H9 (cell line): ENCODE results near the gene SLC38A3. TPM values are rescaled to one million over a fixed set of nuclear protein-coding genes. Genes with fewer than 3 reads are reported as not detected.

Source experiments
- DNase-seq: peaks from one replicate; pipeline ENCODE4 v3.0.0-alpha.2; 2017
- H2AFZ ChIP-seq: one replicate; pipeline ENCODE4 v1.6.1; 2013; ENCODE audit warnings: mild to moderate bottlenecking, low read length, control low read depth, moderate library complexity
- H2AK5ac ChIP-seq: 2 replicates; pipeline ENCODE4 v1.6.1; 2013; ENCODE audit warnings: low read length, control low read depth, mixed read lengths; ENCODE audit not compliant: insufficient read length
- H2BK120ac ChIP-seq: one replicate; pipeline ENCODE4 v1.6.1; 2013; ENCODE audit warnings: low read depth, mild to moderate bottlenecking, low read length, control low read depth, inconsistent platforms; ENCODE audit not compliant: poor library complexity, severe bottlenecking
- H2BK12ac ChIP-seq: 2 replicates; pipeline ENCODE4 v1.6.1; 2013; ENCODE audit warnings: low read length, control low read depth, mixed read lengths, low read depth; ENCODE audit not compliant: insufficient read length
- H2BK15ac ChIP-seq: 2 replicates; pipeline ENCODE4 v1.6.1; 2013; ENCODE audit warnings: low read depth, low read length, control low read depth
- H2BK20ac ChIP-seq: one replicate; pipeline ENCODE4 v1.6.1; 2013; ENCODE audit warnings: low read depth, mild to moderate bottlenecking, low read length, control low read depth, inconsistent platforms; ENCODE audit not compliant: poor library complexity, severe bottlenecking
- H2BK5ac ChIP-seq: 2 replicates; pipeline ENCODE4 v1.6.1; 2013; ENCODE audit warnings: low read length, control low read depth, mixed read lengths; ENCODE audit not compliant: insufficient read length
- H3K14ac ChIP-seq: 2 replicates; pipeline ENCODE4 v1.6.1; 2013; ENCODE audit warnings: low read length, control low read depth; ENCODE audit not compliant: insufficient read depth
- H3K18ac ChIP-seq: 2 replicates; pipeline ENCODE4 v1.6.1; 2013; ENCODE audit warnings: low read depth, mild to moderate bottlenecking, mixed read lengths, low read length, control low read depth; ENCODE audit not compliant: insufficient read length
- H3K23ac ChIP-seq: 2 replicates; pipeline ENCODE4 v1.6.1; 2013; ENCODE audit warnings: low read length, control low read depth, mixed read lengths, low read depth; ENCODE audit not compliant: insufficient read length
- H3K23me2 ChIP-seq: 2 replicates; pipeline ENCODE4 v1.6.1; 2013; ENCODE audit warnings: low read depth, mild to moderate bottlenecking, mixed read lengths, low read length, control low read depth; ENCODE audit not compliant: insufficient read length, poor library complexity, severe bottlenecking
- H3K27ac ChIP-seq: 2 replicates; pipeline ENCODE4 v1.5.1; 2013; ENCODE audit warnings: low read length, control low read depth, mixed read lengths, low read depth; ENCODE audit not compliant: insufficient read length
- H3K27me3 ChIP-seq: 2 replicates; pipeline ENCODE4 v1.6.1; 2013; ENCODE audit warnings: low read length, control low read depth, inconsistent platforms; ENCODE audit not compliant: insufficient read depth
- H3K4ac ChIP-seq: 2 replicates; pipeline ENCODE4 v1.6.1; 2013; ENCODE audit warnings: low read depth, mild to moderate bottlenecking, control low read depth, inconsistent platforms, low read length, moderate library complexity
- H3K4me1 ChIP-seq: 2 replicates; pipeline ENCODE4 v1.6.1; 2013; ENCODE audit warnings: low read length, control low read depth, inconsistent platforms; ENCODE audit not compliant: insufficient read depth
- H3K4me2 ChIP-seq: 2 replicates; pipeline ENCODE4 v1.6.1; 2013; ENCODE audit warnings: low read length, control low read depth, mixed read lengths; ENCODE audit not compliant: insufficient read length, insufficient read depth
- H3K56ac ChIP-seq: 2 replicates; pipeline ENCODE4 v1.6.1; 2013; ENCODE audit warnings: low read depth, mild to moderate bottlenecking, mixed read lengths, low read length, control low read depth; ENCODE audit not compliant: insufficient read length
- H3K79me1 ChIP-seq: 2 replicates; pipeline ENCODE4 v1.6.1; 2013; ENCODE audit warnings: low read depth, mild to moderate bottlenecking, moderate library complexity, low read length, control low read depth, inconsistent platforms; ENCODE audit not compliant: insufficient read depth, poor library complexity, severe bottlenecking
- H3K79me2 ChIP-seq: 2 replicates; pipeline ENCODE4 v1.6.1; 2013; ENCODE audit warnings: low read length, control low read depth, inconsistent platforms; ENCODE audit not compliant: insufficient read depth
- H3K9ac ChIP-seq: 2 replicates; pipeline ENCODE4 v1.6.1; 2013; ENCODE audit warnings: low read length, control low read depth, mixed read lengths; ENCODE audit not compliant: insufficient read length; ENCODE audit errors: extremely low read depth
- H3K9me3 ChIP-seq: one replicate; pipeline ENCODE4 v1.6.1; 2013; ENCODE audit warnings: low read depth, low read length, inconsistent platforms; ENCODE audit not compliant: control insufficient read depth
- H3T11ph ChIP-seq: one replicate; pipeline ENCODE4 v1.6.1; 2013; ENCODE audit warnings: mild to moderate bottlenecking, low read length, control low read depth, inconsistent platforms
- H4K20me1 ChIP-seq: one replicate; pipeline ENCODE4 v1.6.1; 2013; ENCODE audit not compliant: control insufficient read depth, insufficient read length, insufficient read depth
- H4K5ac ChIP-seq: 2 replicates; pipeline ENCODE4 v1.6.1; 2013; ENCODE audit warnings: low read depth, mild to moderate bottlenecking, mixed read lengths, low read length, control low read depth; ENCODE audit not compliant: insufficient read length
- H4K8ac ChIP-seq: replicated peaks from 2 replicates; pipeline ENCODE4 v1.6.1; 2013; ENCODE audit warnings: low read length, control low read depth, mixed read lengths, low read depth; ENCODE audit not compliant: insufficient read length
- H4K91ac ChIP-seq: 2 replicates; pipeline ENCODE4 v1.6.1; 2013; ENCODE audit warnings: low read depth, mild to moderate bottlenecking, moderate library complexity, mixed read lengths, low read length, control low read depth; ENCODE audit not compliant: insufficient read length
- H3K27ac Mint-ChIP-seq, 3 experiments: 2 replicates in 2 of 3; 3 replicates in 1 of 3; pipeline ENCODE4 v1.8.0; 2020 to 2021; ENCODE audit warnings: mixed read lengths in 3 of 3, mild to moderate bottlenecking in 1 of 3, moderate library complexity in 1 of 3
- H3K27me3 Mint-ChIP-seq: 2 replicates; pipeline ENCODE4 v1.8.0; 2021; ENCODE audit warnings: low read depth, mild to moderate bottlenecking, moderate library complexity, mixed read lengths
- H3K36me3 Mint-ChIP-seq, 3 experiments: 2 replicates in 2 of 3; 3 replicates in 1 of 3; pipeline ENCODE4 v1.8.0; 2020 to 2021; ENCODE audit warnings: low read depth in 3 of 3, mixed read lengths in 3 of 3; ENCODE audit not compliant: insufficient read depth in 1 of 3
- H3K4me1 Mint-ChIP-seq, 2 experiments: 2 replicates each; pipeline ENCODE4 v1.8.0; 2020; ENCODE audit warnings: mixed read lengths in 2 of 2
- H3K4me3 Mint-ChIP-seq, 2 experiments: 2 replicates in 1 of 2; 3 replicates in 1 of 2; pipeline ENCODE4 v1.8.0; 2020 to 2021; ENCODE audit warnings: mild to moderate bottlenecking in 2 of 2, mixed read lengths in 2 of 2, moderate library complexity in 1 of 2
- H3K9me3 Mint-ChIP-seq, 2 experiments: 2 replicates in 1 of 2; 3 replicates in 1 of 2; pipeline ENCODE4 v1.8.0; 2020; ENCODE audit warnings: mild to moderate bottlenecking in 2 of 2, mixed read lengths in 2 of 2, moderate library complexity in 1 of 2
- WGBS: extraction: QIAGEN DNeasy Blood & Tissue Kit; methylation state at CpG from one replicate; pipeline ENCODE4 v1.1.7; 2013; ENCODE audit warnings: missing lambda C conversion rate, low lambda C conversion rate, mixed read lengths; ENCODE audit not compliant: insufficient read length; ENCODE audit errors: extremely low coverage; 5-methylcytosine and 5-hydroxymethylcytosine counted together
- total RNA-seq: library from RNA; stranded (reverse); gene quantifications from 2 replicates; pipeline ENCODE4 v1.2.1, GENCODE V29; 2021
- TF ChIP-seq, protein P1 (sequence below): fragments of 200-600 bp; sonication (generic); conservative IDR thresholded peaks from 3 replicates; pipeline ENCODE4 v1.8.0; 2021; ENCODE audit warnings: antibody characterized with exemption, mild to moderate bottlenecking

Gene SLC38A3
- total RNA-seq, 1 experiment from 2014 or later: 1.4 TPM

DNA sequence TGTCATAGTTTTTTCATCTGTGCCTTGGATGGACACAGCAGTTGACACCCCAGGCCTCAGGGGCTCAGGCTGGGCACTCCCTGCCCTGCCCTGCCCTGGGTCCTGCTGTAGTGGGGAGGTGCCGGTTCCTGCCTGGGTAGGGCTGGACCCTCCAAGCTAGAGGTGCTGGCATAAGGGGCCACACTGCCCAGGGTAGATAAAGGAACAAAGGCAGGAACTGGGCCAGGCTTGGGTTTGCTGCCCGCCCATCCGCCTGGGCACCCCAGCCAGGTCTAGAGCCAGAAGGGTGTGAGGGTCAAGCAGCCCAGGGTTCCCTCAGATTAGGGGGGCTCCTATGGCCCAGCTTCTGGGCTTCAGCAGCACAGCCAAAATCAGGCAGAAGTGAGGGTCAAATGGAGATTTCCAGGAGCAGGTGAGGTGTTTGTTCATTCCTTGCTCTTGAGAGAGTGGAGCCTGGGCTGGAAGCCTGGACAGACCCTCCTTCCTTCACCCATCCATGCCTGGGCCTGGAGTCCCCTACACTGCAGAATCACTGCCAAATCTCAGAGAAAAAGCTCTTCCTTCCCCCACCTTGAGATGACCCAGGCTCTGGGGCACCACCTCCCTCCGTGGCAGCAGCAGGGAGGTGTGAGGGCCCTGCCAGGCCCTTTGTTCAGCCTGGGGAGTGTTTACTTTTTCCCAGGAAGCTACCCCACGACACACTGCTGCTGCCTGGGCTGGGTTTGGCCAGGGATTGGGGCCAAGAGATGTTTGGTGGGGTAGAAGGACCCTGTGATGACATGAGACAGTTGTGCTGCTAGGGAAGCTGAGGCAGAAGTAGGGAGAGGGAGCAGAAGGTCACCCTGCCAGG is 42.8 kb upstream of the SLC38A3 start:
- Histone ChIP-seq H2AK5ac (no peak overlapping the region), H4K20me1 (no peaks in the 10 kb centered on the region), H3K27me3 (no peaks in the 10 kb centered on the region), H3K14ac (no peak overlapping the region), H2BK5ac (no peak overlapping the region), H2AFZ (no peak overlapping the region), H2BK20ac (no peak overlapping the region), H3K9ac (no peak overlapping the region), H3K4me1 (peaks cover 7% of the 10 kb centered on the region; the same call in 1 of the 2 replicates), H4K91ac (no peak overlapping the region), H3K18ac (no peak overlapping the region), H3K23ac (no peak overlapping the region), H3K79me2 (no peaks in the 10 kb centered on the region), H2BK12ac (no peak overlapping the region), H3K56ac (no peak overlapping the region), H3K4ac (no peak overlapping the region), H3K4me2 (no peak overlapping the region), H3K23me2 (peaks cover 1% of the 10 kb centered on the region), H2BK15ac (no peak overlapping the region), H3K27ac (no peak overlapping the region), H2BK120ac (no peak overlapping the region), H3K9me3 (no peaks in the 10 kb centered on the region), H4K8ac (no peak overlapping the region), H3K79me1 (peaks cover 2% of the 10 kb centered on the region), H4K5ac (no peak overlapping the region), H3T11ph (no peak overlapping the region)
- DNase-seq: no peak
- TF ChIP-seq, protein P1, sequence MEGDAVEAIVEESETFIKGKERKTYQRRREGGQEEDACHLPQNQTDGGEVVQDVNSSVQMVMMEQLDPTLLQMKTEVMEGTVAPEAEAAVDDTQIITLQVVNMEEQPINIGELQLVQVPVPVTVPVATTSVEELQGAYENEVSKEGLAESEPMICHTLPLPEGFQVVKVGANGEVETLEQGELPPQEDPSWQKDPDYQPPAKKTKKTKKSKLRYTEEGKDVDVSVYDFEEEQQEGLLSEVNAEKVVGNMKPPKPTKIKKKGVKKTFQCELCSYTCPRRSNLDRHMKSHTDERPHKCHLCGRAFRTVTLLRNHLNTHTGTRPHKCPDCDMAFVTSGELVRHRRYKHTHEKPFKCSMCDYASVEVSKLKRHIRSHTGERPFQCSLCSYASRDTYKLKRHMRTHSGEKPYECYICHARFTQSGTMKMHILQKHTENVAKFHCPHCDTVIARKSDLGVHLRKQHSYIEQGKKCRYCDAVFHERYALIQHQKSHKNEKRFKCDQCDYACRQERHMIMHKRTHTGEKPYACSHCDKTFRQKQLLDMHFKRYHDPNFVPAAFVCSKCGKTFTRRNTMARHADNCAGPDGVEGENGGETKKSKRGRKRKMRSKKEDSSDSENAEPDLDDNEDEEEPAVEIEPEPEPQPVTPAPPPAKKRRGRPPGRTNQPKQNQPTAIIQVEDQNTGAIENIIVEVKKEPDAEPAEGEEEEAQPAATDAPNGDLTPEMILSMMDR: no peak
- no peaks in the 10 kb centered on the region; the same call in 1 of the 2 replicates for H3K27me3 Mint-ChIP-seq
- peaks cover 36 to 53% of the 10 kb centered on the region in 2 experiments for H3K4me1 Mint-ChIP-seq
- peaks cover 16 to 41% (median 29%) of the 10 kb centered on the region in 3 experiments; a peak in 6 of 7 replicates for H3K36me3 Mint-ChIP-seq
- no peaks in the 10 kb centered on the region for H3K9me3 Mint-ChIP-seq
- no CpG with 5 or more reads among the region's 5 CpGs for WGBS
- peak overlapping the region in 2 of 3 experiments; percentile 24 to 40; a peak in 3 of 7 replicates for H3K27ac Mint-ChIP-seq
- no peak overlapping the region for H3K4me3 Mint-ChIP-seq
